K562 (cell line): ENCODE measurements around the gene BCAN. TPM values are rescaled to one million over a fixed set of nuclear protein-coding genes. Genes with fewer than 3 reads are reported as not detected.

Experiments
- ARHGAP35 ChIP-seq: fragments of 450-650 bp; IDR thresholded peaks from 2 replicates; pipeline ENCODE4 v1.6.1; 2018; ENCODE audit not compliant: partially characterized antibody
- CTBP1 ChIP-seq: fragments of 450-650 bp; IDR thresholded peaks from 2 replicates; pipeline ENCODE4 v1.6.1; 2016; ENCODE audit warnings: borderline replicate concordance
- CUX1 ChIP-seq: fragments of 200-800 bp; sonication (Bioruptor generic); IDR thresholded peaks from 2 replicates; pipeline ENCODE4 v1.6.1; 2016; ENCODE audit warnings: missing genetic modification characterization, missing compliant biosample characterization
- ELK3 ChIP-seq: fragments of 450-650 bp; formaldehyde crosslinking; IDR thresholded peaks from 2 replicates; pipeline ENCODE4 v1.4.0; 2020; ENCODE audit warnings: mild to moderate bottlenecking
- ID3 ChIP-seq, 2 experiments: fragments of 250-450 bp in 1 of 2; fragments of 450-650 bp in 1 of 2; sonication (Bioruptor Pico) in 1 of 2; IDR thresholded peaks; 2 replicates each; pipeline versions ENCODE4 v1.6.1 to v1.8.0; 2016 to 2021; ENCODE audit warnings: mild to moderate bottlenecking in 2 of 2, moderate library complexity in 2 of 2, missing compliant biosample characterization in 1 of 2, missing genetic modification characterization in 1 of 2
- MXI1 ChIP-seq: IDR thresholded peaks from 2 replicates; pipeline ENCODE4 v1.6.1; 2011; ENCODE audit warnings: low read depth, mild to moderate bottlenecking, improper control_type of control experiment, low read length
- NFYB ChIP-seq: IDR thresholded peaks from 2 replicates; pipeline ENCODE4 v1.6.1; 2011; ENCODE audit warnings: mild to moderate bottlenecking, moderate library complexity; ENCODE audit not compliant: insufficient read length; ENCODE audit errors: extremely low read depth
- NR0B1 ChIP-seq: fragments of 450-650 bp; IDR thresholded peaks from one replicate; pipeline ENCODE4 v1.6.1; 2018; ENCODE audit warnings: mild to moderate bottlenecking, moderate library complexity; ENCODE audit not compliant: partially characterized antibody
- RCOR1 ChIP-seq, 2 experiments: IDR thresholded peaks; 2 replicates each; pipeline ENCODE4 v1.6.1; 2012; ENCODE audit warnings: low read depth in 2 of 2, low read length in 2 of 2, borderline replicate concordance in 1 of 2, improper control_type of control experiment in 1 of 2
- SIN3B ChIP-seq: fragments of 450-650 bp; IDR thresholded peaks from 2 replicates; pipeline ENCODE4 v1.6.1; 2017; ENCODE audit warnings: low read depth, mild to moderate bottlenecking, moderate library complexity
- SIX5 ChIP-seq, 2 experiments: IDR thresholded peaks; 2 replicates each; pipeline ENCODE4 v1.6.1; 2011; ENCODE audit warnings: low read length in 2 of 2, borderline replicate concordance in 1 of 2, low read depth in 1 of 2, mild to moderate bottlenecking in 1 of 2, moderate library complexity in 1 of 2; ENCODE audit not compliant: insufficient read depth in 1 of 2
- SP1 ChIP-seq: sonication (generic); formaldehyde crosslinking; IDR thresholded peaks from 2 replicates; pipeline ENCODE4 v1.8.1; 2022; ENCODE audit warnings: mild to moderate bottlenecking, missing genetic modification reagents
- SRSF7 ChIP-seq: fragments of 200-400 bp; formaldehyde crosslinking; optimal IDR thresholded peaks from 2 replicates; pipeline ENCODE3; 2017; ENCODE audit warnings: mild to moderate bottlenecking, low read depth, low read length
- STAT5B ChIP-seq: fragments of 250-450 bp; sonication (Bioruptor Pico); IDR thresholded peaks from 2 replicates; pipeline ENCODE4 v1.8.0; 2021; ENCODE audit warnings: mild to moderate bottlenecking, inconsistent platforms
- ZBTB33 ChIP-seq: sonication (generic); formaldehyde crosslinking; IDR thresholded peaks from 2 replicates; pipeline ENCODE4 v1.8.1; 2023; ENCODE audit warnings: mild to moderate bottlenecking, missing genetic modification reagents
- ZNF507 ChIP-seq: conservative IDR thresholded peaks from 2 replicates; pipeline ENCODE4 v1.6.1; 2017; ENCODE audit warnings: missing genetic modification characterization, missing compliant biosample characterization
- ZNF717 ChIP-seq: fragments of 250-450 bp; sonication (Bioruptor Pico); IDR thresholded peaks from 2 replicates; pipeline ENCODE4 v1.5.0; 2021
- ZNF780A ChIP-seq: fragments of 250-450 bp; sonication (Bioruptor Pico); IDR thresholded peaks from 2 replicates; pipeline ENCODE4 v1.5.0; 2021; ENCODE audit warnings: mild to moderate bottlenecking
- polyA plus RNA-seq, 8 experiments: library from polyadenylated mRNA; depleted of rRNA in 4 of 8; stranded (reverse) in 5 of 8; unstranded in 3 of 8; fragments of >200 nt; fragmentation: Nextera tagmentation in 2 of 8; fragmentation: Illumina TruSeq in 1 of 8; extraction: Ambion mirVana in 2 of 8; extraction: Trizol in 1 of 8; gene quantifications; 2 replicates each; pipeline versions ENCODE4 v1.2.1 to v1.2.3, GENCODE V29; 2011 to 2014; ENCODE audit warnings: inconsistent platforms in 1 of 8, missing spikeins in 1 of 8
- total RNA-seq, 7 experiments: library from RNA; depleted of rRNA in 6 of 7; stranded (reverse); fragments of >200 nt in 6 of 7; fragmentation: Illumina TruSeq in 2 of 7; extraction: Trizol in 2 of 7; gene quantifications; 2 replicates each; pipeline versions ENCODE4 v1.2.1 to v1.2.3, GENCODE V29; 2011 to 2021; ENCODE audit warnings: low replicate concordance in 1 of 7

Gene BCAN
- total and polyA plus RNA-seq, 9 of the 15 experiments (the other 6 are each of a cell fraction or from before 2014, with no cell fraction given): 0.04 to 0.33 (median 0.14) TPM; not detected in 5

- TF ChIP-seq CUX1 (CRISPR knock-in tag): no peak
- peak in 1 of 2 experiments; percentile 28; a peak in 1 of 4 replicates for TF ChIP-seq RCOR1 (IDR thresholded peaks at IDR 0.05; ENCODE audit: borderline replicate concordance in 1 of 2, low read depth in 2 of 2, low read length in 2 of 2)
- TF ChIP-seq SRSF7: no peak
- TF ChIP-seq NR0B1: no peak
- no peak for TF ChIP-seq ARHGAP35
- no peak for TF ChIP-seq ELK3
- no peak for TF ChIP-seq STAT5B (CRISPR knock-in tag)
- TF ChIP-seq SIX5 (IDR thresholded peaks at IDR 0.05; ENCODE audit: borderline replicate concordance in 1 of 2, insufficient read depth in 1 of 2, low read depth in 1 of 2, low read length in 2 of 2): no peak
- no peak for TF ChIP-seq SIN3B
- TF ChIP-seq ZBTB33: peak; percentile 40; the same call in 1 of the 2 replicates
- no peak for TF ChIP-seq ZNF780A
- no peak for TF ChIP-seq ZNF717 (CRISPR knock-in tag)
- no peak for TF ChIP-seq MXI1
- no peak for TF ChIP-seq NFYB
- no peak for TF ChIP-seq SP1
- no peak for TF ChIP-seq ZNF507 (tag)
- TF ChIP-seq CTBP1: 0 out of 2 replicates have a peak, but pooled peaks have one; percentile 11
- no peak for TF ChIP-seq ID3 (CRISPR knock-in tag; IDR thresholded peaks at IDR 0.05)
- TF ChIP-seq ID3 (tag; IDR thresholded peaks at IDR 0.05): no peak
Observed at GRCh38 chr1:156627313-156627880, 14.5 kb upstream of the BCAN start (continued).
